Activated CD4-positive, alpha-beta T cell treated with anti-CD3 and anti-CD28 coated beads, Interleukin-2, amount 50 U/mL, for 1 hour (primary cell): ENCODE data around the gene QSOX1.
A peak's percentile ranks its signal among the peaks of the same experiment; 100 is the strongest.

Experiments used
- DNase-seq: peaks from one replicate; pipeline ENCODE4 v3.0.0-alpha.2; 2020

The QSOX1 gene

DNA sequence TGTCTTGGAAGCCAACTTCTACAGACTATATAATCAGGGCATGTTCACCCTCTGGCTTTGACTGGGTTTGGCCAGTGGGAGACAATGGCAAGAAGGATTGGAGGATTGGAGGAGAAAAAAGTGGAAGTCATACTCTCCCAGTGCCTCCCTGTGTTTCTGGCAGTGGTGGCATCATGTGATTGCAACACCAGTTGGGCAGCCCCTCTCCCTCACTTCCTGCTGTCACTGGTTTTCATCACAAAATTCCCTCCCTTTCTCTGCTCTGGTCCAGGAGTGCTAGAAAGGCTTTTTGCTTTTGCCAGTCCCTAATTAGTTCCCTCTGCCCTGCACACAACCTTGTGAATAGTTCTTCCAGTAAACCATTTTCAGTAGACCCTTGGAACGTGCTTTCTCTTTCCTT is 3.7 kb upstream of the QSOX1 start:
- no peak for DNase-seq

DNA sequence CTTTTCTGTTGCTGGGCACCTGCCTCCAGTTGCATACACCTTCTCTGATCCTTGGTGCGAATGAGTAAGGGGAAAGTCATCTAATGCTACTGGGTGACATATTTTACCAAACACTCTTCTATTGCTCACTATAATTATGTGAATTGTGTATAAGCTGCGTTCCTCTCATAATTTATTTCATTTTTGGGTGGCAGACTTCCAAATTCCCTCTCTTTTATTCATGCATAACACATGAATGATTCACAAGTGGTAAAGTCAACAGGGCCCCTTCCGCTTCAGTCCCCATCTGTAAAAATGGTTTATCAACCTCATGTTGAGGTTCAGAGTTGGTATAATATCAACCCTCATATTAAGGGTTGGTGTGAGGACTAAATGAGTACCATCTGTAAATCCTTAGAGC is 3.2 kb upstream of the QSOX1 start:
- no peak for DNase-seq

DNA sequence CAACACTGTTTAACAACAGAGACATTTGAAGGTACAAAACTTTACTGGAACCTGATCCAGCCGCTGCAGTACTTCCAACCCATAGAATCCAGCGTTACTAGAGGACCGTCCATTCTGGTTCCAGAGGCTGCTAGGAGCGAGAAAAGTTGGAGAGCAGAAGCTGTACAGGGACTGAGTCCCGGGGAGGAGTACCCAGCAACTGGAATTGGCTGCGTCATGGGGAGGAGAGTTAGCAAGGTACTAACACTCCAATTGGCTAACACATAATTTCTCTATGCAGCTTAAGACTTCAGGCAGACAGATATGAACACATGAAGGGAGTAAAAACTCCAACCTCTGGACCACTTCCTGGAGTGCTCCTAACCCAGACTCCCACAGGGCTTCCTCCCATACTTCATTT is 2.1 kb upstream of the QSOX1 start:
- no peak for DNase-seq

DNA sequence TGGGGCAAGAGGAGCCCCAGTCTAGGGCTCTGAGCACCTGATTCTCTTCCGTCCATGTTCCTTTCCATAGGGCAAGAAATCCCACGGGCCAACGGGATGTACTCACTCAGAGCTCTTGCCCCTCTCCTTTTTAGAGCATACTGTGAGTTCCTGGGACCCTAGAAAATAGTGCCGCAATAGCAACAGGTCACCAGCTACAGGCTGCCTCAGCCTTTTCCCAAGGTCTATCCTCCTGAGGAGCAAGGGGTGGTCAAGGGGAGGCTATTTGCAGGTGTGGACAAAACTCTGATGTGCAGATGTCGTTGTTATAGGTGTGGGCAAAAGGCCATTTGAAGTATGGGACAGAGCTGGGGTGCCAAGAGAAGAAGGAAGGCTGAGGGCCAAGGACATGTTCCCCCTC is 1.6 kb upstream of the QSOX1 start:
- DNase-seq, result no peak

DNA sequence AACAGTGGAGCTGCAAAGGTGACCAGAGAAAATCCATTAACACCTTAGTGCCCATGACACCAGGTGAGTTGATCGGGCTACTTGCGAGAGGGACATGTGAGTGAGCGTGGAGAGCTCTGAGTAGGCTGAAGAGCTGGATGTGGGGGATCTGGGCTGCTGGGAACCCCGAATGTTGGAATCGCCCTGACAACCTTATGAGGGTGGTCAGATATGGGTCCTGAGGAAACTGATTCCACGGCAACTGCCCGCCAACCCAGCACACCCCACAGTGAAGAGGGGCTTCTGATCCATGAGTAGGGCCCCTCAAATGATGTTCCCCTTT is 705 bp upstream of the QSOX1 start:
- DNase-seq, result no peak

DNA sequence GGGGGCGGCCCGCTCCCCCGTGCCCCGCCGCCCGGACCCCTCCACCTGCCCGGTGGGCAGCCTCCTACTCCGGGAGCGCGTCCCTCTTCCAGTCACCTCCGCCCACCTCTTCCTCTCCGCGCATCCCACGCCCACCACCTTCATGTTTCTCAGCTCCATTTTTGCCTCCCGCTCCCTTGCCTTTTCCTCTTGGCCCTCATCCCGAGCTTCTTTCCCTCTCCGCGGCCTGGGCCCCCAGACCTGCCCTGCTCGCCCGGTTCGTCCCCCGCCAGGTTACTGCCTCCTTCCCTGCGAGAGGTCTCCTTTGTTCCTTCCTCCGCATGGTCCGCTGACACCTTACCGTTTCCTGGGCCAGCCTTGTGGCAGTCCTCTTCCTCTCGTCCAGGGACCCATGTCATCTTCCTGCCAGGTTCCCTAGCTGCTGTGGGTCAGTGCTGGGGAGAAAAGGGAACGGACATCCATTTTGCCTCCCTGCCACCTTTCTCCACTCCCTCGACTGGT is 563 bp downstream of the QSOX1 start:
- DNase-seq, result peak; percentile 8

DNA sequence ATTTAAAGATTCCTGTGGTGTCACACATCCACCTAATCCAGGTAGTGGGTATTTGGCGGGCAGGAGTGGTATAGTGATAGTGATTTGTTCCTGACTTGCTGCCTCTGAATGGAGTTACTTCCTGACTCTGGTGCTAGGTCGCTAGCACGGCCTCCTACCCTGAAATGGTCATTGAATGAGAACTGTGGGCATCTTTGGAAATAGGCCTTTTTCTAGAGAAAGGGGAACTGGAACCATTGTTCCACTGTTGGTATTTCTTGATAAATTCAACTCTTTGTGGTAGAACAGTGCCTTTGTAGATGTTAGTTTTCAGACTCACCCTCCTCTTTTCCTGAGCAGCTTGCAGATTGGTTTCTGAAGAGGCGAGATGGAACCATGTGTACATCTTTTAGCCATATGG is 1.5 kb downstream of the QSOX1 start:
- no peak for DNase-seq

DNA sequence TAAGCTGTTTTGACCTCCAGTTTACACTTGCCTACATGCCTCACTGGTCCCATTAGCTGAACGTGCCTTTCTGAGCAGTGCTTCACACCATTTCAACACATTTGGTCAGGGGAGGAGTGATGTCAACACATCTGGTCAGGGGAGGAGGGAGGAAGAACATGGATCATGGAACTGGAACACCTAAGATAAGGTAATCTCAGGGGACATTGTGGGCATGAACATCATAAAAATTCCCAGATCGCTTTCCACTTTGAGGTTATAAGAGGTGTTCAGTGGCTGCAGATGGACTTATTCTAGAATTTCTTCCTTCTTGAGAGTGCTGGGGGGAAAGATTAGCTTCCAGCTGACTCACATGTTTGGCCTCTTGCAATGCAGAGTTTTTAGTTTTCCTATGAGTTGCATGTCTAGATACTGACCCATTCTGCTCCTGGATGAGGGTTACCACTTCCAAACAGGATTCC is 2.0 kb downstream of the QSOX1 start:
- DNase-seq, result no peak

DNA sequence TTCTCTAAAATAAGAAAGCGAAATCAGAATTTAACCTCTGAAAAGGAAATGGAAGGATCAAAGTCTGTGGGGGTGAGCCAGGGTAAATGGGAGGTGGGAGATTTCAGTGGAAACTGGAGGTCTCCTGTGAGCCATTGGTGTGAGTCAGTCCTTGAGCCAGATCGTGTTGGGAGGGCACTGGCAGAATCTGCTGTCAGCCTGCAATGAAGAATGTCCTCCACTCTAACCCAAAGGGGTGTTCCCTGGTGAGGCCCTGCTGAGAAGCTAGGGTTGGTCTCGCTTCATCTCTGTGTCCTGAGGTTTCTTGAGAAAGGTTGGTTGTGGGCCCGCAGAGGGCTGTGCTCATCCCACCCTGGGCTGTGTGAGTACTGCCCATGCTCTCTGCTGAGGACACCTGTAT is 2.4 kb downstream of the QSOX1 start:
- no peak for DNase-seq

DNA sequence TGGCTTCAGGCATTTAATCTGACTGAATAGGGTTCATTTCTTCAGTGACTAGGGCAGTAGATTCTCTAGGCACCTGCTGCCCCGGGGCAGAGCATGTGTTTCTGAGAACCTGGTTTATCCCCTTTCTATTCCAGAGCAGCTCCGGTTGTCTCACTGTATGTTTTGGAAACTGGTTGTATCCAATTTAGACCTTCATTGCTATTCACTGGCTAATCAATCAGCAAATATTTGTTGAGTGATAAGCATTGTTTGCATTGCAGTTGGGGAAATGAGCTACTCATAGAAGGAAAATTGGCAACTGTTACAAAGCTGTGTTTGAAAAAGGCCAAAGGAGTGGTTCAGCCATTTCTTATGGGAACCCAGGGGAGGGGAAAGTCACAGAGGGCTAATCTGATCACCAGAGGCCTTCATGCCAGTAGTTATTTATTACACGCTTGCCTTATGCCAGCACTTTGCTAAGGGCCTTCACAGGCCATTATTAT is 2.9 kb downstream of the QSOX1 start:
- DNase-seq, result no peak

DNA sequence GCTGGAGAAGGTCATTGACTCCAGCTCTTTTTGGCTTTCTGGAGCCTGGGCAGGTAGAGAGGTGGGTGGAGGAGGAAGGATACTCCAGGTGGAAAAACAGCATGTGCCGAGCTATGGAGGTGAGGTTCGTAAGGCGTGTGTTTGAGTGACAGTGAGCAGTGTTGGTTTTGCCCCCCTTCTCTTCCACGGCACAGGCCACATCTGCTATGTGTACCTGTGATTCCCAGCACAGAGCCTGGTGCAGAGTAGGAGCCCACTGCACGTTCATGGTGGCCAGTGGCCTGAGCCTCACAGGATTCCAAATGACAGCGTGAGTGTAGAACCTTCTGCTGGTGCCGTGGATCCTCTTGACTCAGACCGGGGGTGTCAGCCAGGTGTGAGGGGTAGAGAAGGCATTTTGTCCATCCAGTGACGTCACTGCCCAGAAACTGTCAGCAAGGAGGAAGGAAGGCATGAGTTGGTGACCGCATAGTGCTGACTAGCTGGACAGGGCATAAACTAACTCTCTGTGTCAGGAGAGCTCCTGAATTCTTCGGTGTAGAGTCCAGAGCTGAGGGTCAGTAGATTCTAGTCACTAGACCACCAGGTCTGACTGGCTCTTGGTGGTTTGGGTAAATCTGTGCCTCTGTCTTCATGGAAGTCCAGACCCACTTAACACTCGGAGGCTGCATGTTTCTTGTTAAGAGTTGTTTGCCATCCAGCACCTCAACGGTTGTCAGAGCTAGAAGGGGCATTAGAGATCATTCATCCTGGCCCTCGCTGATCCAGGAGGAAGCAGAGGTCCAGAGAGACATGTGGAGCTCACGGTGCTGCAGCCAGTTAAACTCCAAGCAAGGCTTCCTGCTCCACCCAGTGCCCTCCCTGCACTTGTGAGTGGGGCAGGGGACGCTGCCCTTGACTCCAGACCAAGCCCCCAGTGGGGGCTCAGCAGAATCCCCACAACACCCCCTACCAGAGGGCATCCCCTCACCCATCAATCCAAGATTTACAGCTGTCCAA is 3.8 kb downstream of the QSOX1 start:
- DNase-seq, result no peak

DNA sequence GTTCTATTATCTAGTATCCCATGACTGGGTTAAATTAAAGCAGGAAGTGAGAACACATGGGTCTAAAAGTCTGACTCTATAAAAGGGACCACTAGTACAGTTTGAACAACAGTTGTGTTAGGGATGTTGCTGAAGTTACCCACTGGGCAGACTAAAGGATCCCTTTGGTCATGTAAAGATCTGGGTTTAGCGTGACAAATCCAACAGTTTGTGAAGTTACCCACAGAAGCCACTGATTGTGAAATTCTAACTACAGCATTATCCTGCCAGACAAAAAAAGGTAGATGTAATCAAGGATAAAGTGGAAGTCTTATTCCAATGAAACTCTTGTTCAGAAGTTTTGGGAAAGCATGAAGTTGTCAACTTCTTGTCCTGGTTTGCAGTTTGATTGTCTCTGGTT is 5.7 kb downstream of the QSOX1 start:
- DNase-seq, result no peak

DNA sequence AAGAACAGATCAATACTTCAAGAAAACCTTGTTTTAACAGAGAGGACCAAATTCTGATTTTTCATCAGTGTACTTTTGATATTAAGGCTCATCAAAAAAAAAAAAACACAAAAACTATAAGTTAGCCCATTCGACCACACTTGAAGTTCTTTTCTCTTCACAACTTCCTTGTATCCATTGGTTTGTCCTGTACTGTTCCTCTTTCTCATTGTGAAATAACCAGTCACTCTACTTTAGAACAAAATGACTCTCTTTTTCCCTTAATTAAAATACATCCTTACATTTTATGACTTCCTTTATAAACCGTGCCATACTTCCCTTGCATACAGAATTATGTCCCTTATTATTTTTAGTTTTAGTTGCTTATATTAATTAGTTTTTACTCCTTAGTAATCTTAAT is 8.4 kb downstream of the QSOX1 start:
- no peak for DNase-seq

DNA sequence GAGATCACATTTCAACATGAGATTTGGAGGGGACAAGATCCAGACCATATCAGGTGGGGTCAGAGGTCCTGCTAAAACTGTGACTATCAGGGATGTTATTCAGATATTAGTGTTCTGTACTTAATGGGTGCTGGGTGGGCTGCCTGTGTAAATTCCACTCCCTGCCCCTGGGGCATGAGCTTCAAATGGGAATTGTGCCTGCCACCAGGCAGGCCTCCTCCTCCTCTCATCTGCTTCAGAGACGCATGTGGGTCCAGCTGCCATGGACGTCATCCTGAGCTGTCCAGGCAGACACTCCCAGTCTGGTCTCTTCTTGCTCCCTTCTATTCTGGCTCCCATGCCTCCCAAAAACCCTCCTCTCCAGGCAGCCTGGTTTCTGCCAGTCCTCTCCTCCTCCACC is 10.4 kb downstream of the QSOX1 start:
- DNase-seq, result no peak

DNA sequence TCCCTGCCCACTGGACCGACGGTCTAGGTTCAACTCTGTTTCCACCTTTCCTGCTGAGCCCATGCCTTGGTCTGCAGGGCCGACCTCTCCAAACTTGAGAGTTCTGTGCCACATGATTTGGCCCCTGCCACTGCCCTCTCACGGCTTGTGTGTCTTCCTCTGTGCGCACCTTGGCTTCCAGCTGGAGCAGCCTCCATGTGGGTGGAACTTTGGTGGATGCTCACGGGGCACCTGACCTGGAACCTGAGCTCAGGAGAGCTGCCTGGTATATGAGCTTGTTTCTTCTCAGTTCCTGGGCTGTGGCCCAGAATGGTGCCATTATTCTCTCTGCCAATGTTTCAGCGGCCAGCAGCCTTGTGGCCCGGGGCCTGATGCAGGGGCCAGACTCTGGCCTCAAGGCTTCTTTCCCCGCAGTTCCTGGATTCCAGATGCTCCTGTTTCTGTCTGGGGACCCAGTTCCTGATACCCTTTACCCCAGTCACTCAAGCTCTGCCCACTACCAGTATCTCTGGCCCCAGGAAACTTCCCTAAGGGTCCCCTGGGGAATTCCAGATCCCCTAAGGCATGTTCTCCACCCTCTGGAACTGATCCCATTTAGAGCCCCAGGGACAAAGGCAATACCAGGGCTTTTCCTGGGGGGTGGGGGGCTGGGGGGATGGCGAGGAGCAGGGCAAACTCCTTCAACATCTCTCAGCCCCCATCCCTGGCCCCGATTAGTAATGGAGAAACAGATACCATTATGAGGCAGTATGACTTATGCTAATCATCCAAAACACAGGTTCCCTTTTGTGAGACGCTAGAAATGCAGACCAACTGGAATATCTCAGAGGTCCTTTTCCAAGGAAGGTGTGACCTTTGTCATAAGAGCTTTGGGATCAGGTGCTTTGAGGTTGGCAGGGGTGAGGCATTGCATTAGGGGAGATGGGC is 11.1 kb downstream of the QSOX1 start:
- no peak for DNase-seq

DNA sequence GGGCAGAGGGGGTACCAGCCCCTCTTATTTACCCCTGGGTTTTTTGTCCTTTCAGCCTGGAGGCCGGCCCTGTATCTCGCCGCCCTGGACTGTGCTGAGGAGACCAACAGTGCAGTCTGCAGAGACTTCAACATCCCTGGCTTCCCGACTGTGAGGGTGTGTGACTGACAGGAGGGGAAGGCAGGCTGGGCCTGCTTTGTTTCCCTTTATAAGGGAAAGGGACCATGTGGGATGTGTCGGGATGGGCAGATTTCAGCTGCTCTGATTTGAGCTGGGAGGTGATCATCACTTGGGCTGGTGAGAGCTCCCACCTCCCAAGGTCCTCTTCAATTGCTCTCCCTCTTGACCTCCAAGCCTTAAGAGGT is 11.7 kb downstream of the QSOX1 start:
- DNase-seq, result no peak

DNA sequence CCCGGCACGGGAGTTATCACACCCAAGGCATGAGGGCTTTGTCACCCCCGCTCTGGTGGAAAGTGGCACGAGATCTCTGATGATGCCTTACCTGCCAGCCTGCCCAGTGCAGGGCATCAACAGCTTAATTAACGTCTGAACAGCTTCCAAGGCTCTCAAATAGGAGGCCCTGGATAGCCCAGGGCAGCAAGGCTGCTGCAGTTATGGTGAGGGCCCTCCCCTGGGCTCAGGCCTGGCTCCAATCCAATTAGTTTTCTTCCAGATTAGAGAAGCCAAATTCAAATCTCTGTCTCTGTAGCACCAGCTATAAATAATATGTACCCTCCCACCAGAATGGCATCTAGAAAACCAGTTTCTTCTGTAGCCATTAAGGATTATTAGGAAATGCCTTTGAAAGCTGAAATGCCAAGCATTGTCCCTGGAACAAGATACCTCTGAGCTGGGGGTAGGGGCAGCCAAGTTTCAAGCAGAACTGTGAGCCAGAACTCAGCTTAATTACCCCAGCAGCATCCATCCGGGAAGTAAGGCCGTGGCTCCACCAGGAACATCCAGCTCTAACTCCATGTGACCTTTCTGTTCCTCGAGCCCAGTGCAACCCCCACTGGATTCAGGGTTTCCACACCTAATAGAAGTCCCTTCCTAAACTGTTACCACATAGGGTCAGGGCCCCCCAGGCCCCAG is 12.5 kb downstream of the QSOX1 start:
- DNase-seq, result no peak

DNA sequence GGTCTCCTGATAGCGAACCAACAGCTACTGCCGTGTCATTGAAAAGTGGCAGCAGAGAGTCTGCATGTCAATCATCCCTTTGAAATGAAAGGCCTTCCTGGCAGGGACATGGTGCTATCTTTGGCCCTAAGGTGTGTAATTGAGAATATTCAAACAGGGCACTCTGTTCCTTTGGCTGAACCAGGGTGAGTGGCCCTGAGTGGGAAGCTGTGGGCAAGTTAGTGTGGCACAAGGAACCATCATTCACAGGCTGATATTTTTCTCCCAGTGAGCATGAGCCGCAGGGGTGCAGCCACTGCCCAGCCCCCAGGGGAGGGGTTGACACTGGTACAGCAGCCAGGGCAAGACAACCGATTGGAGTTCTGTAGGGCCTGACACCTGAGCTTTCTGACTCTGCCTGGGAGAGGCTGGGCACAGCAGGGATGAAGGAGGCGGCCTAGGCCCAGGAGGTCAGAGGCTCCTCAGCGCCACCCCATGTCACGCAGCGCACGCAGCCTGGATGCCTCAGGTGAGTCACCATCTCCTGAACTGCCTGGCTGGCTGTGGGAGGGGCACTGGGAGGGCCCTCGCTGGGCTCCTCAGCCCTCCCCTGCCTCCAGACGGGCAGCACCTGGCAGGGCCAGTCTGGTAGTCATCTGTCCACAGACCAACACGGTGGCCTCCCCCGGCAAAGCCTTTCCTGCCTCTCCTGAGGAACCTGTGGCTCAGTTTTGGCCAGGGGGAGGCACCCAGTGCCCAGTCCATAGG is 13.2 kb downstream of the QSOX1 start:
- DNase-seq, result no peak

DNA sequence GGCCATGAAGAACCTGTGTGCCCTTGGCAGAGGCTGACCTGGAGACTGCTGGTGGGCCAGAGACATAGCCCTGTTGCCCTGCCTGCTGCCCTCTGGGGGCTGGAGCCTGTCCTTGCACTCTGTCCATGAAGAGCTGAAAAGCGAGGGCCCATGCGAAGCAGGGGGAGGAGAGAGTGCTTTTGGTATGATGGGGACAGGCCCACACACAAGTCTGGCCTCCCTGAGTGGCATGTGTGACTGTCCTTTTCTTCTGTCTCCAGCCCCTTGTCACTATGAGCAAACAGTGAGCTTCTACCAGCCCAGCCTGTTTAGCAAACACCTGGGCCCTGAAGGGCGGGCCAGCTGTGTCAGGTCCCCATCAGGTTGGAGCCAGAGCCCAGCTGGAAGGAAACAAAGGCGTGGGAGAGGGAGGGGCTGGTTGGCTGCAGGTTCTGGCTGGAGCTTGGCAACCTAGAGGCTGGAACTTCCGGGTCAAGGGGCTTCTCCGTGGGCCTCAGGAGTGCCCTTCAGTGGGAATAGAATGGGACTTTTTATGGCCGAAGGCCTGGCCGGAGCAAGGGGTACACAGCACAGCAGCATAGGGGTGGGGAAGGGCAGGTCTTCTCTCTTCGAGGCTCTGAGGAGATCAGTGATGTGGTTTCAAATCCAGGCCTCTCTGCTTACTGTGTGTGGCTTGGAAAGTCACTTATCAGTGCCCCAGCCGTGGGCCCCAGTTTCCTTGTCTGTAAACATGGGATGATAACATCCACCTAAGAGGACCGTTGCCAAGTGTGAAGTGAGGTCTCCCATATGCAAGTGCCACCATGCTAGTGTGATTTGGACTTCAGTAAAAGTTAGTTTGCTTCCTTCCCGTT is 14.3 kb downstream of the QSOX1 start:
- DNase-seq, result peak; percentile 21

DNA sequence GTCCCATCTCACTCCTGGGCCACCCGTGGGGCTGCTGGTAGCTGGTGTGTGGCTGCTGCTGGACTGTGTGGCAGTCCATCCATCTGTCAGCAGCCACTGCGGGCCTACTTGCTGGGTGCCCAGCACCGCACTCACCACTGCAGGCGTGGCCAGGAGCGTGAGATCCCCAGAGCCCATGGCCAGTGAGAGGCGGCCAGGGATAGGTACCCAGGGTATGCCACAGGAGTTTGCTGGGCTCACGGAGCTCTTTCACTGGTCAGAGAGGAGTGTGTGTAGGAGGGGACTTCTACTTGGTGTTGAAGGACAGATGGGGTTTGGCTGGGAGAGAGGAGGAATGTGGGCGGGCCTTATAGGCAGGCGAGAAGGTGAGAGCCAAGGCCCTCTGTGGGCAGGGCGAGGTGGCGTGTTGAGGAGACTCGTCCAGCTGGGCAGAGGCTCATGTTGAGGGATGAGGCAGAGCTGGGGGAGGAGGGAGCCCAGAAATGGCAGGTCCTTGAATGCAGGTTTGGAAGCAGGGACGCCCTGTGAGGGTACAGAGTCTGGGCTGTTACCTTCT is 15.0 kb downstream of the QSOX1 start:
- DNase-seq, result no peak
